Nephron (organoid): ENCODE measurements around the gene CARD11.

Experiments
- H3K27ac Mint-ChIP-seq, 3 experiments: 2 replicates each; pipeline ENCODE4 v1.8.0; 2020; ENCODE audit warnings: mixed read lengths in 3 of 3, mild to moderate bottlenecking in 2 of 3, moderate library complexity in 1 of 3
- H3K27me3 Mint-ChIP-seq: 2 replicates; pipeline ENCODE4 v1.8.0; 2021; ENCODE audit warnings: low read depth, mild to moderate bottlenecking, moderate library complexity, mixed read lengths
- H3K36me3 Mint-ChIP-seq: 2 replicates; pipeline ENCODE4 v1.8.0; 2020; ENCODE audit warnings: low read depth, mixed read lengths
- H3K4me1 Mint-ChIP-seq: 2 replicates; pipeline ENCODE4 v1.8.0; 2020; ENCODE audit warnings: mixed read lengths
- H3K4me3 Mint-ChIP-seq, 3 experiments: 2 replicates each; pipeline ENCODE4 v1.8.0; 2020; ENCODE audit warnings: mild to moderate bottlenecking in 3 of 3, mixed read lengths in 3 of 3, moderate library complexity in 2 of 3
- H3K9me3 Mint-ChIP-seq: 2 replicates; pipeline ENCODE4 v1.8.0; 2020; ENCODE audit warnings: mixed read lengths
- CTCF ChIP-seq, 3 experiments: fragments of 200-600 bp; sonication (generic); IDR thresholded peaks; one replicate each; pipeline ENCODE4 v1.5.0; 2021; ENCODE audit warnings: antibody characterized with exemption in 3 of 3; ENCODE audit not compliant: unreplicated experiment in 3 of 3

CARD11 gene

GRCh38 chr7:2931034-2931415 lies 112.6 kb downstream of the CARD11 start:
- no peak for TF ChIP-seq CTCF (IDR thresholded peaks at IDR 0.05; ENCODE audit: unreplicated experiment in 3 of 3)
- H3K27ac Mint-ChIP-seq: no peak overlapping the region
- H3K4me3 Mint-ChIP-seq: no peak overlapping the region
- peaks cover 38% of the 10 kb centered on the region for H3K27me3 Mint-ChIP-seq
- H3K9me3 Mint-ChIP-seq: no peaks in the 10 kb centered on the region
- no peaks in the 10 kb centered on the region for H3K36me3 Mint-ChIP-seq
- peaks cover 7% of the 10 kb centered on the region for H3K4me1 Mint-ChIP-seq

- H3K36me3 Mint-ChIP-seq: no peaks in the 10 kb centered on the region
- H3K4me1 Mint-ChIP-seq: peaks cover 7% of the 10 kb centered on the region
- H3K9me3 Mint-ChIP-seq: no peaks in the 10 kb centered on the region
- no peak overlapping the region for H3K4me3 Mint-ChIP-seq
- H3K27ac Mint-ChIP-seq: no peak overlapping the region
- no peak for TF ChIP-seq CTCF (IDR thresholded peaks at IDR 0.05; ENCODE audit: unreplicated experiment in 3 of 3)
- peaks cover 39% of the 10 kb centered on the region for H3K27me3 Mint-ChIP-seq
Observed at GRCh38 chr7:2930310-2931033, 113.2 kb downstream of the CARD11 start.

- H3K4me3 Mint-ChIP-seq: no peak overlapping the region
- H3K36me3 Mint-ChIP-seq: no peaks in the 10 kb centered on the region
- H3K4me1 Mint-ChIP-seq: peaks cover 12% of the 10 kb centered on the region
- no peaks in the 10 kb centered on the region for H3K9me3 Mint-ChIP-seq
- TF ChIP-seq CTCF (IDR thresholded peaks at IDR 0.05; ENCODE audit: unreplicated experiment in 3 of 3): no peak
- H3K27ac Mint-ChIP-seq: no peak overlapping the region
- peaks cover 34% of the 10 kb centered on the region for H3K27me3 Mint-ChIP-seq
Observed at GRCh38 chr7:2929321-2930201, 114.1 kb downstream of the CARD11 start.

GRCh38 chr7:2928613-2929311 lies 114.9 kb downstream of the CARD11 start:
- Mint-ChIP-seq H3K27ac (no peak overlapping the region), H3K36me3 (no peaks in the 10 kb centered on the region), H3K9me3 (no peaks in the 10 kb centered on the region), H3K4me1 (peaks cover 12% of the 10 kb centered on the region), H3K4me3 (no peak overlapping the region), H3K27me3 (peaks cover 32% of the 10 kb centered on the region)
- no peak for TF ChIP-seq CTCF (IDR thresholded peaks at IDR 0.05; ENCODE audit: unreplicated experiment in 3 of 3)

- no peak overlapping the region for H3K27ac Mint-ChIP-seq
- H3K4me1 Mint-ChIP-seq: peaks cover 12% of the 10 kb centered on the region
- TF ChIP-seq CTCF (IDR thresholded peaks at IDR 0.05; ENCODE audit: unreplicated experiment in 3 of 3): no peak
- H3K36me3 Mint-ChIP-seq: no peaks in the 10 kb centered on the region
- H3K9me3 Mint-ChIP-seq: no peaks in the 10 kb centered on the region
- peaks cover 32% of the 10 kb centered on the region for H3K27me3 Mint-ChIP-seq
- no peak overlapping the region for H3K4me3 Mint-ChIP-seq
Observed at GRCh38 chr7:2928256-2928612, 115.4 kb downstream of the CARD11 start.
